HG03103 (cell line): ENCODE results near the gene LRP1B.

Experiments used
- ATAC-seq: cut with Tn5 transposase; IDR thresholded peaks from one replicate; pipeline ENCODE4 v1.9.1; 2021; ENCODE audit warnings: low read depth; ENCODE audit not compliant: unreplicated experiment

Gene LRP1B

DNA sequence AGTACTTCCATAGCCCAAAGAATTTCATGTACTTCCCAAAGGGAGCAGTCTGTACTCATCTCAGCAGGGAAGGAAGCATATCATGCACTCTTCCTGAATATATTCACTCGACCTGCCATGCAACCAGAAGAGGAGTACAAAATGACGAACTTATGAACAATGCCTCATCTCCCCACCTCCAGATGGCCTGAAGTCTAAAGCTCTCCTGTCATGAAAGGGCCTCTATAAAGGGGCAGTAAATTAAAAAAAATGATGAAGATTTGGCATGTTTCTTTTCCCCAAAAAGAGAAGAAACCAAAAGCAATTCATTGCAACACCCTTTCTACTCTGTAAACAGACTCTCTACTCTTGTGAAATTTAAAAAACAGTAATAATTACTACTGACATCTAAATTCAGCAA lies 1601.1 kb downstream of the LRP1B start:
- ATAC-seq: no peak

DNA sequence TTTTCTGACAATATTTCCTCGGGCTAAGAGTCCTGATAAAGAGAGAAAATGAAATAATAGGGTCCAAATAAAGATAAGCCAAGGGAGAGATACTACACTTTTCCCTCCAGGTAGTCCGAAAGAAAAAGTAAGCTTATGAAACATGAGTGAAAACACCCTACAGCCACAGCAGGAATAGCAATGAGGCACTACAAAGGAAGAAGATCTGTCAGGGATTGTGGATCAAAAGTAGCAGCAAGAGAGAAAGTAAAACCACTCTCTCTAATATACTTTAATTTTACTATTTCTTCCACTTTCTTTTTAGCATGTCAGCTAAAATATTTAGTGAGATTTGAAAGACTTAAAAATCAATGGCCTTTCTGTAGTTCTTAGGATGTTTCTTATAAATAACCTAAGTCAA lies 1601.8 kb downstream of the LRP1B start:
- no peak for ATAC-seq

DNA sequence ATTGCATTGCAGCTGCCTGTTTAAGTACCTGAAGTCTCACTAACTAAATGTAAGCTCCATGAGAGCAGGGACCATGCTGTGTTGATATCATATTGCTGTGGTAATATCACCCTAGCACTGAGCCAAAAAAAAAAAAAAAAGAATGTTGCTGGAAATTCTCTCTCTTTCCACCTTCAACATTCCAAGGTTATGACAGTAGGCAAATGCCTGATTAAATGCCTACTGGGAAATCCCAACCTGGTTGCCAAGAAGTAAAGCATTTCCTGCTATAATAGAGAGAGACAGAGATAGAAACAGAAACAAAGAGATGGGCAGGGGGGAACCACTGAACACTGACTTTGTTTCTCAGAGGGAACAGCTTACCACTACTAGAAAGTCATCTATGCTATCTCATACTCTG lies 1604.2 kb downstream of the LRP1B start:
- ATAC-seq: no peak

DNA sequence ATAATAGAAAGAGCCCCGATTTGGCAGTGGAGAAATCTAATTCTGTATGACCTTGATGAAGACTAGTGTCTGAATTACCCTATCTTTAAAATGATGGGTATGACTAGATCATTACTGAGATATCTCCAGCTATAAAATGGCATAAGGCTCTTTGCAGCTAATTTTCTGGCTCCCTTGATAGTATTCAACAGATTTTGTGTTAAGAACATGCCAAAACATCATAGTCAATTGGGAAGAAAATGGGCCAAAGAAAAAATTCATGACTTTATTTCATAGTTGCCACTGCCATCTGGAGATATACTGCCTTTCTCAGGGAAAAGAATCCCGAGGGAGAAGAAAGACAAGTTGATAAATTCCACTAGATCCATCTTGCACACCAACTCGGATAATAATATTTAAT lies 1618.7 kb downstream of the LRP1B start:
- ATAC-seq: no peak

DNA sequence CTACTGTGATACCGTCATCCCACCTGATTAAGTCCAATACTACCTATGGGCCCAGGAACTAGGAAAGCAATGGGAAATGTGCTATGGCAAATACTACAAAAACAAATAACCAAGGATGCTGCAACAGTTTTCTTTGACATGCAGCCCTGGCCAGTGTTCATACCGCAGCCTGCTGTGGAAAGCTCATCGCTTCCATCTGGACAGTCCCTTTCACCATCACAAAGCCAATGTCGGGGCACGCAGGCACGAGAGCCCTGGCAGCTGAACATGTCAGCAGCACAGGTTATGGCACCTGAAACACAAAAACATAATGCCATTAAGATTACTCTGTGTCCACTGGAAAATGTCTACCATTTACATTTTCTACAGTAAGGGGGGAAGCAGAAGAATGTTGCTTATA lies 1621.1 kb downstream of the LRP1B start:
- ATAC-seq: no peak

DNA sequence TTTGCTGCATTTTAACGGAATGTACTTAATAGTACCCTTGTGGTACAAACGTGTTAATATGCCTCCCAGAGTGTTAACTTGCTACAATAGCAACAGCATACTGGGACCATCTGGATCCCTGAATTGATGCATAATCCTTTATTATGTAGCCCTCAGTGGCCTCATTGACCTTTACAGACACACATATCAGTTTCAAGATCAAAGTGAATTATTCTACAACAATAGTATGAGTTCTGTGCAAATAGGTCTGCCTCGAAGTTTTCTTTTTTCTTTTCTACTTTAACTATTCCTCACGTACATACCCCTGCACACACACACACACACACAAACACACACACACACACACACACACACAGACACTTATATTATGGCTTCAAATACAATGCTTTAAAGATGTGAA lies 1622.1 kb downstream of the LRP1B start:
- ATAC-seq: no peak

DNA sequence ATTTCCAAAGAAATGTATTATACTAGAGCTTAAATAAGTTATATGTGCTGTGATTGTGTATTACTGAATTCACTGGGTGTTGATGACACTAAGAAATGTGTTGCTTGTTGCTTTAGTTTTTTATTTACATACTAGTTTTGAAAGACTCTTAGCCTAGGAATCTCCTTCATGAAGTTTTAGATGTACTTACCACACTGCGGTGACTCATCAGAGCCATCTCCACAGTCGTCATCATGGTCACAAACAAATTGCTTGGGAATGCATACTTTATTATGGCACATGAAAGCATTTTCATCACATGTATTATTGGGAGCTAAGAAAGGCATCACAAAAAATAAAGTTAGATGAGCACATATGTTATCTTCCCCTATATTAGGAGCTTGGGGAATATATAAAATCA lies 1624.2 kb downstream of the LRP1B start:
- no peak for ATAC-seq

DNA sequence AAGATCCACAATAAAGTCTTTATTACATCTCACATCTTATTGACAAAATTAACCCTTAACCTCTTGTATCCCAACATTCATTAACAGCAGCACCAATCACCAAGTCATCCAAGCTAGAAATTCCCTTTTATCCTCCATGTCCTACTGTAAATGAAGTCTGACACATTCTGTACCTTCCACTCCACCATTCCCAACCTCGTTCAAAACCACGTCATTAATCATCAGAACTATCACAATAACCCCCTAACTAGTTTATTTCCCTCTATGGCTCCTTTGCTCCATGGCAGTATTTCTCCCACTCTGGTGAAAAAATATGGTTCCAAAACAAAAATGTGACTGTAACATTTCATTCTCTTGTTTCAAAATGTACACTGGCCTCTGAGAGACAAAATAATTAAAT lies 1626.2 kb downstream of the LRP1B start:
- ATAC-seq: no peak

DNA sequence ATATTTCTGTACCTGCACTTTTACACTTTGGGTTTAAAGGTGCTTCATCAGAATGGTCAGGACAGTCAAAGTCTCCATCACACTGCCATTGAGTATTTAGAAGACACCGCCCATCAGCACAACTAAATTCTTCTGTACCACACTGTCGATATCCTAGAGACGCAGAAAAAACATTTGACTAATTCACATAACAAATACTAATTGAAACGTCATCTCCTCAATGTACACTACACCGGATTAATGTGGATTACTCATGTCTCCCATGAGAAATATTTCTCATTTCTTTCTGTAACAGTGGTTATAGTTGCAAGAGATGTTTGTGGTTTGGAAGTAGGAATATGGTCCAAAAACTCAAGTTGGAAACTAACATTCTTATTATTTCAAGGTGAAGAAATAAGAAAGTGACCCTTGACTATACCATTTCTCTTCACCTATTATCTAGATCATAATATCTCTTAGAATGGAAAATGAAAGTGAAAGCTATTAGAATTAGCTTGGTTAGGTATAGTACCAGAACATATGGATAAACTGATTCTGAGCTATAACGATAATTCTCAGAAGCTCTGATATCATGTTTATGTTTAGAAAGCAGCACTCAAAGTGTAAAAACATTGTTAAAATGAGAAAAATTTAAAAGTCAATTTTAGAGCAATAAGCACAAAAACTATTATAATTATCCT lies 1627.7 kb downstream of the LRP1B start:
- ATAC-seq: no peak

DNA sequence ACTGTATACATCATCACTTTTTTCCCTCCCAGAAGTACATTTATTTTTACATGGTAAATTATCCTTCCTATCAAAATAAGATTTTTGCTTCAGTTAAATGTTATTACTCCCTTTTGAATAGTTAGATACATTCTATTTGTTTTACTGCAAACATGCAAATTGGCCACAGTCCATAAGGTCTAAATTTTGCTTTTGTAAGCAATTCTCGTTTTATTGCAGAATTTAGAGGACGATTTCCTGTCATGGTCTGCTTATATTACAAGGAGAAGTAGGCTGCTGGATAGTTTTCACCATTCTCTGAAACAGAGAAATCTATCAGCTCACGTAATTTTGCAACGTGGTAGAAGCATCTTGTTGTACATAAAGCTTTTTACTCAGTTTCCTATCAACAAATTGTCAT lies 1632.5 kb downstream of the LRP1B start:
- no peak for ATAC-seq

DNA sequence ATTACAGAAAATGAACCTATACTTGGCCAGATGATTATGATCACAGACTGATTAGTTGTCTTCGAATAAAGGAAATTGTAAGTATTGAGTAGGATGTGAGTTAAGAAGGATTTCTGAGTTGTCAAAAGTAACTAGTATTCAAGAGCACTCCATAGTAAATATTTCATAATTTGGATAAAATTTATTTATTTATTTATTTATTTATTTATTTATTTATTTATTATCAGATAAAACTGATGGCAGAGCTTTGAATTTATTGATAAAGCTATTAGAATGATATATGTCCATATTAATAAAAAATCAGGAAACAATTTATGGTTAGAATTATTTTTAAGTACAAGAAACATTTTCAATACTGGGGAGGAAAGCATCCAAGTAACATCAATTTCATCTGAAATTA lies 1634.1 kb downstream of the LRP1B start:
- ATAC-seq: no peak

DNA sequence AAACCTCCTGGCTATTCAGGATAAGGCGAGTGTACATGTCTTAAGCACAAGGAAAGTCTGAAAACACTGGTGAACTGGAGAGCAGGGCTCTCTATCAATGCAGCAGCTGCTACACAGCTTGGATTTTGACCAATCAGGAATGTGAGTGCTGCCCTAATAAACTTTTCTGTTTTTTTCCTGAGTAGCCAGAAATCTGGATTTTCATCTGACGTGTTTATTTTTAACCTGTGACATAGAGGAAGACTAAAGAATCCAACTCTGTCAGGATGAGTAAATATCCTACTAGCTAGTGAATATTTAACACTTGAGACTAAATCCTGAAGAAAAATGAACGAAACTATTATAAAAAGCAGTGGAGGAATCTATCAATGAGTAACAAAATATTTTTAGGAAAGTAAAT lies 1638.9 kb downstream of the LRP1B start:
- no peak for ATAC-seq

DNA sequence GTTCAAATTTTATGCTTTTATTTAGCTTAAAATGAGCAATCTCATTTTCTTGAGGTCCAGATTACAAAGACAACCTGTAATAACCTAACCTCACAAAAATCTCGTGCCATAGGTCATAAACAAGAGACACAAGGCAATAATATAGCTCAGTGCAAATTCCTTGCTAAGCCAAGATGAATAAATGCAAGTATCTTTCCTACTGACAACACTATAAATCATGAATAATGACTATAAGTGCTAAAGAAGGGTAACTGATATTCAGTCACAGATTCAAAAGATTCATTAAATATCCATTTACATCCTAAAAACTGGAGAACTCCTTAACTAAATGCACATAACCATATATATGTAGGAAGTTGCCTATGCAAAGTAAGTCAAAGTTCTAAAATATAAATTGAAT lies 1641.6 kb downstream of the LRP1B start:
- ATAC-seq: no peak

DNA sequence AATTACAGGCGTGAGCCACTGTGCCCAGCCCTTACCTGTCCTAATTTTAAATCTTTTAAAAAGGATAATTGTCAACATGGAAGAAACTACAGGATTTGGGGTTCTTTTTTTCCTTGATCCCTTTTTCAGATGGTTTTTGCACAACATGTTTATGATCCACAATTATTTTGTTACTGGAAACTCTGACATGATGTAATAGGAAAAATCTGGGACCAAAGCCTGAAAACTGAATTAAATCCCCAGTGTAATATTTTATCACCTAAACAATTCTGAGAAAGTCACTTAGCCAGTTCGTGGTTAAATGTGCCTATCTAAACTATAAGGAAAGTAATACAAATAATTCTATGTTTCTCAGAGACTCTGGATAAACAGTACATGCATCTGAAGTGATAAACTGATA lies 1649.7 kb downstream of the LRP1B start:
- ATAC-seq: no peak

DNA sequence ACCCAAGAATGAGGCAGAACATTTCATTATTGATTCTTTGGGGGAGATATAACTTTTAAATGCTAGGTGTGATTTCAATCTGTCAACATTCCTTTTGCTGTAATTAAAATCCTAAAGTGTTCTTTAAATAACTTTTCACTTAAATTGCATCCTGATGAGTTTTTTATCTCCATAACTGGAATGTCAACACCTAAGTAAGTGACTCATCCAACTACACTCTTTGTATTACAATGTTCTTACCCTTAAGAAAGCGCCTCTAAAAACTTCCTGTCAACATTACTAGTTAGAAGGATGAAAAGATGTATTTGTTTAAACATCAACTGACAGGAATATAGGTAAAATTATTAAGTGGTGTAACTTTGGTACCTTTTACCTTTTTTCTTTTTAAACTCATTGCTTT lies 1657.0 kb downstream of the LRP1B start:
- no peak for ATAC-seq

DNA sequence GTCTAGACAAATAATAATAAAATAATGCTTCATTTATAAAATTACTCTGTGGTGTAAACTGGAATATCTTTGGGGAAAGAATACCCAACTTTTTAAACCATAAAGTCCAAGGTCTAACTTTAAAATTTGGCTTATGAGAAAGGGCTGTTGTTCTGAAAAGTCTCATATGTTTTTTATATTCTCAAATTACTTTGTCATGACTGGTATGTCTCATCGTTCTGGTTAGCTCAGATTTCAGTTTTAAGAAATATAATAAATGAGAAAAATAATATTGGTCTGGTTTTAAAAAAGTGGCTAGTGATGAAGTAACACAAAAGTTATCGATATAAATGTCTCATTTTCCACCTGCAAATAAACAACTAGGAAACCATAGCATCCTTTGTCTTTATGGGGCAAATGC lies 1658.1 kb downstream of the LRP1B start:
- ATAC-seq: no peak

DNA sequence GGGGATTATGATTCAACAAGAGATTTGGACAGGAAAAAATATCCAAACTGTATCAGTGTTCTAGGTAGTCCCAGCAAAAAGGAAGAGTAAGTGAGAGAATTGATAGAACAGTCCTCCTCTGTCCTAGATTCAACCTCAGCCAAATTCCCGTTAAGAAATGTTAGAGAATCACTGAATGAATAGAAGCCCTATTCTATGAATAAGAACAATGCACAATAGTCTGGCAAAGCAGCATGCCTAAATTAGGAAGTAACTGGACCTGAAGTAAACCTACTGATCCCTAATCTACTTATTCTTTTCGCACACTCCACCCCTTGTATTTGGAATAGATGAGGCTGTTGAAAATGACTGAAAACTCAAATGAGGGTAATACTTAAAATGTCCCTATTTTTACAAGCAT lies 1665.5 kb downstream of the LRP1B start:
- no peak for ATAC-seq

DNA sequence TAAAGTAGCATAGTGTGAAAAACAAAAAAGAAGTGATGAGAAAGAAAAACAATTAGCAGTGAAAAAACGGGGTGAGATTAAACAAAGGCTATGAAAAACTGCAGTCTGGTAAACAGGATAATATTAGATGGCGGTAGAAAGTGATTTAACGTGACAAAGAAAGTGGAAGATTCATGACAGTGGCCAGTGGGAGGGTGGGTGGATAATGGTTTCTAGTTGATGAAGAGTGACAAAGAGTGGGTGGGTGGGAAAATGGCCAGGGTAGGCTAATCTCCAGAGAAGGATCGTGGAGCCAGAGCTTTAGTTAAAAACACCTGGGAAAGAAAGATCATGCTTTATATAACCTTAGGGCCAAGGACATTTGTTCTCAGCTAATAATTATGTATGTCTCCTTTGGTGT lies 1667.8 kb downstream of the LRP1B start:
- ATAC-seq: no peak

DNA sequence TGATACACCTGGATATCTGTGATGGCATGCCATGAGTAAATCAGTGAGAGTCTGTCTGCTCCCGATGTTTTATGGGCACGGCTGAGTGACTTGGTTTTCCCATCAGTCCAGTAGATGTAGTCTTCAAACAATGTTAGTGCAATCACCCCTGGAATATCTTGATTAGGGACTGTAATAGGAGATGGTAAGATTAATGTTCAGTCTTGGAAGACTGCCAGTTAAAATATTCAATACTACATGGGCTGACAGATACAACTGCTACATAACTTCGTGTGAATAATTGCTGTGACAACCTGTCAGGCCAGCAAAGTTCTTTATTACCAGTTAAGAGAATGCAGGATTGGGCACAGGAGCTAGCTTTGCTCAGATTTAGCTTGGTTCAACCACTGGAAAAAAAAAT lies 1673.3 kb downstream of the LRP1B start:
- no peak for ATAC-seq

DNA sequence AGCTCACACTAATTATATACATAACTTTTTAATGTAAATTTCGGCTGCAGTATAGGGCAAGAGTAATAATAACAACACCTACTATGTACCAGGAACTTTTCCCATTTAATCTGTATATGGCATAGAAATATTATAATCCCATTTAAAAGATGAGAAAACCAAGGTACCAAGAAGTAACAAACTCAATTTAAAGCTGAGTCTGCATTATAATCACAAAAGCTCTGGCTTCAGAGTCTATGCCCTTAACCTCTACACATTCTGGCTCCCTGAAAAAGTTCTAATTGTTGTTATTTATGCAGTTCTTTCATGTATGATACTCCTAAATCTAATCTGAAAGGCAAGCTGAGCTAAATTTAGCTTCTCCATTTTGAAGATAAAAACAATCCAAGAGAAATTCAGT lies 1675.5 kb downstream of the LRP1B start:
- no peak for ATAC-seq

DNA sequence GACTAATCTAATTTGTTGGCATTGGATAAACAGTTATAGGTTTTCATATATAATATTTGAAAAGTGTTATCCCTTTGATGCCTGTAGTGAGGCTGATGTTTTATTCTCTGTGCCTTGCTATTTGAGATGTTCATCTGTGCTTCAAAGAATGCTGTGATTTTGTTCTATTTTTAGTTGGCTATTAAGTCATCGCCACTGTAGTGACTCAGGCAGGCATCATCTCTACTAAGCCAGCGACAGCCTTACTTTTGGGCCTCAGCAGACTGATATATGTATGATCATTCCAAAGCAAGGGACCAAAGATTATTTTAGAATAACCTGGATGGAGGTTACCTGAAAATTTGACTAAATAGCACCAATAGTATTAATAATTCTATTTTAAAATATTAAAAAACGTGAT lies 1676.1 kb downstream of the LRP1B start:
- ATAC-seq: no peak

DNA sequence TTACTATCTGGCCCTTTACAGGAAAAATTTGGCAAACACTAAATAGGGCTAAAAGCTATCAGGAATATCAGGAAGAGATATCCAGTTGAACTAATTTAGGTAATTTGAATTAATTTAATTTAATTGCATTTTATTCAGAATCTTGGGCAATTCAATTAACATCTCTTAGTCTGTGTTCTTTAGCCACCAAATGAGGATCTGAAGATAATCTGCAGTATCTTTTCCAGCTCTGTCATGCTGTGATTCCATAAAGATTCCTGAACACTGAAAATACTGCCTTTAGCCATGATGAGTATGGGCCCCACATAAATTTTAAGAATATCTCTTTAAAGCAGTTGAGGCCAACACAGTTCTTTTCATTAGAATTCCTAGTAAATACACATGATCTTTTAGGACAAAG lies 1679.5 kb downstream of the LRP1B start:
- ATAC-seq: no peak

DNA sequence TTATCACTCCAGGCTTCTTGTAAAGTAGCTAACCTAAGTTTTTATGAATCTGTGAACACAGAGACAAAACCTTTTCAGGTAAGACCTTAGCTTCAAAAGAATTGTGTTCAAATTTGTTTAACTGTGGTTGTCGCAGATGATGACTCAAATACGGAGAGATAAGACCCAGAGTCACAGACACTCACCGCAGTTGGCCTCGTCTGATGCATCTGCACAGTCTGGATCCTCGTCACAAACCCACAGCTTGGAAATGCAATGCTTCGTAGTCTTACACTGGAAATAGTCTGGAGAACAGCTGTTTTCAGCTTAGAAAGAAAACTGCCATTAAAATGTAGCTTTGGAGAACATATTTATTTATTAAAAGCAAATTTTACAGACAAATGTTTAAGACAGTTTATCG lies 1688.5 kb downstream of the LRP1B start:
- ATAC-seq: no peak
